Measurements from ENCODE around the gene TNN.

Gene TNN

DNA sequence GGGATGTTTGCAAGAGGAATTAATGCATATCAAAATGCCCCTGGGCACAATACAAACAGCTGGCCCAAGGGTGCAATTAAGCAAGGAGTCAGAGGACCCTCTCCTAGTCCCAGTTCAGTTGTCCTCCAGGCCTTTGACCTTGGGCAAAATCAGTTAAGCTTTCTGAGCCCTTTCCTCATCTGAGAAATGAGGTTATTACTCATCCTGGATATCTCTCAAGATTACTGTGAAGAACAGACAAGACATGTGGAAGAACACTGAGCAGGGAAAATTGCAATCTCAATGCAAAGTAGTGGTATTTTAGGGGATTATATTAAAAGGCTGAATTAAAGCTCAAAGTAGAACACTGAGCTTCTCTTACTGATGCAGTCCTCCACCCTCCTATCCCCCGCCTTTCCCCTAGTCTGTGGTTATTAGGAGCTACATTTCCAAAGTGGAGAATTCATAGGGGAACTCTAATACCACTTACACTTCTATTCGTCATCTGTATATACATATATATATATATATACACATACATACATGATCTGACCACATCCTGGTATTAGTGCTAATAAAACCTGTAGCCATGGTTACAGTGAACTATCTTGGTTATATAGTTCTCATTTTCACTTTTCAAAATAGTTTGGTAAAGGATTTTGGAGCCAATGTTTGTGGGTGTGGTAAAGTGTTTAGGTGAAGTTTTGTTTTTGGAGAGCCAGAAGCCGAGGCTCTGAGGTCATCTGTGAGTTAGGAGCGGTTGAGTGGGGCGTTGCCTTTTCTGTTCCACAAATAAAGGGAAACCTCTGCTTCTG is 106.9 kb downstream of the TNN start:
- no peak for DNase-seq (ENCODE audit: low read depth, low spot score)

DNA sequence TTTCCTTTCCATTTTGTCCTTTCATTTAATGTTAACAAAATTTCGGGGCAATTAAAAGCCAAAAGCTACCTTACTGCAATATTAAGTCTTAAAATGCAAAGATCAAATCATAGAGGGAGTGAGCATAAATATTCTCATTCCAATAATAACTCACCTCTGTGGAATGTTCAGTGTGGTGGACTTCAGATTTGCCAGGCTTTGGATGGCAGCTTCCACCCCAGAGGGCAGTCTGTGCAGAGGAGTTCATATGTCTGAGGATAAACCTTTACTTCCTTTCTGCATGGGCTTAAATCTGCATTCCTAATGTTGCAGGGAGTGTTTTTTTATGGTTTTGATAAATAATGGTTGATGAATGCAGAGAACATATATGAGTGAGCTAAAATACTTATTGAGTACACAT is 108.6 kb downstream of the TNN start:
- DNase-seq (ENCODE audit: low read depth, low spot score): no peak

DNA sequence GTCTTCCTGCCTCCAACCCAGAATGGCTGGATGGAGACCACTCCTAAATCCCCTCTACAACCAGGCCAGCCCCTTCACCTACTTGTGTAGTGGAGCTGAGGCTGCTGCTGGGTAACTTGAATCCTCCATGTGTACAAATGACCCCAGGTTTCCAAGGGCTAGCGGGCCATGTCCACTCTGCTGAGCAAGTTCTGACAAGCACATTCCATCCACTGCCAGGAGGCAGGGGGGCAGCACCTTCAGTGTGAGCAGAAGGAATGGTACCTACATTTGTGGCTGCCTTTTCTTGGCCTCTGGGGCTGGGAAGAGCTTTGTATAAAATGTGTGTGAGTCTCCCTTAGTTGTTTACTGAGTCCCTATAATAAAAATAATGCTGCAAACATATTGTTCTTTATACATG is 110.4 kb downstream of the TNN start:
- DNase-seq (ENCODE audit: low read depth, low spot score): no peak

DNA sequence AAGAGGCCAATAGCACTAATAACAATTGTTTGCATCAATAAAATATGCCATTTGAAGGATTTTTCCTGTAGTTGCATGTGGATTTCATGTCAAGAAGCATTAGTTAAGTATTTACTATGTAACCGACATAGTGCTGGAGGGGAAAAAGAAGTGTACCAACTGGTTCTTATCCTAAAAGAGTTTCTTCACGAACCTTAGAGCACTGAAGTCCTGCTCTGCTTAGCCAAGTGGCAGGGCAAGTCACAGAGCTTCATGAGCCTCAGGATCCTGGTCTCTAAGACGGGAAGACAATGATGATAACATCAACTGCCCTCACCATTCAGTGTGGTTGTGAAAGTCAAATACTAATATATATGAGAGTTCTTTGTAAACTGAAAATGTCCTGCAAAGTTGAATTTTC is 110.8 kb downstream of the TNN start:
- no peak for DNase-seq (ENCODE audit: low read depth, low spot score)

DNA sequence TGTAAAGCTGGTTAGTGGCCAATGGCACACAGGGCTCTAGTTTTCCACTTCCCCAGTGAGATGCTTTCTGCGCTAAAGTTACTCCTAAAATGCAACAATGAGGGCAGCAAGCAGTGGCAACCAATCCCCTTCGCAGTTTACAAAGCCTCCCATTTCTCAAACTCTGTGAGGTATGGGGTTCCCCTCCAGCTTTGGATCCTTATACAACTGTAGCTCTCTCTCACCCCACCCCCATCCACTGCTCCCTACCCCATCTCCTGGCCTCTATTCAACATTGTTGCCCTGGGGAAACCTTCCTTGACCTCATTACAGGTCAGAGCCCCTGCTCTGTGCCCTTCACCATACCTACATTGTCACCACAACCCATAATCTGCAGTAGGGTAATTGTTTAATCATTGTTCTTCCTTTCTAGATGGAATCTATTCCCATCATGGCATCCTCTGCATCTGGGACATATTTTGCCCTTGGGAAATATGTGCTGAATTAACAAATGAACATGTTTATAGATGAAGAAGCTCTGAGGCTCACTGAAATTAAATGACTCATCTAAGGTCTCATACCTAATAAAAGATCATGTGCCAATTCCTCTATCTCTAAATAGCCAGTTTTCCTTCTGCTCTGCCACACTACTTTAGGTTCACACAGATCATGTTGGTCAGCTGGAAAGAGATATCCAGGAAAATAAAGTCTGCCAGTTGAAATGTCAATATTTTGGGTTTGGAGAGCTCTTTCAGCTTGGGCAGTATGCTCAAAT is 112.4 kb downstream of the TNN start:
- no peak for DNase-seq (ENCODE audit: low read depth, low spot score)

DNA sequence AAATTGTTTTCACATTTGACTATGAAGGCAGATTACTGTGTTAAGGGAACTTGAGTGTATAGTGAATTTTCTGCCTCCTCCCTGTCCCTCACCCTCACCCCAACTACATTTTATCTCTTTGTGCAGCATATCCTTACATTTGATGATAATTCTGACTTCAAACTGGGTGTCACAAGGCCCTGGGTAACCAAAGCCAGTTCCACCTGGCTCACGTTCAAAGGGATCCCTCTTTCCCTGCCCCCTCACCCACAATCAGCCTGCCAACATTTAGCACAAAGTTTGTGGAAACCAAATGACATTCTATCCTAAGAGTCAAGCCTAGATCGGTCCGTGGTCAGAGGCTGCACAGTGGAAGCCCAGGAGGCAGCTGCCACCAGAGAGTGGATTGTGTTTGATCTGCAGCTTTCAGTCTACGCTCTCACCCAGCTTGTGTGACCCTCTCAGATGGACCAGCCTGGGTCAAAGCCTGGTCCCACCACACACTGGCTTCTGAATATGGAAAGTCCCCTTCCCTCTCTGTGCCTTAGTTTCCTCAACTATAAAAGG is 114.6 kb downstream of the TNN start:
- no peak for DNase-seq (ENCODE audit: low read depth, low spot score)

DNA sequence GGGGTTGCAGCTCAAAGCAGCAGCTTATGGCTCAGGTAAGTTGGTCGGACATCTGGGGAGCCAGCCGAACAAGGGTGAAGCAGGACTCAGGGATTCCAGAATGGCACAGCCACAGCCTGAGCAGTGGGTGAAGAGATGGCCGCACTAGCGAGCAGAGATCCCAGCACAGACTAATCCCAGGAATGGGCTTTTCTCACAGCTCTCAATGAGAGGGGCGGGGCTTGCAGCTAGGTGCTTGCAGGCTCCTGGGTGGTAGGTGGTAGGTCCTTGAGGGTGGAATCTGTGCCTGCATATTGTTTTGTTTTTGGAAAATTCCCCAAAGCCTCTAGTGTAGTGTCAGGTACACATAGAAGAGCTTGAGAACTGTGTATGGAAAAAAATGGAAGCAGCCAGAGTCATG is 116.0 kb downstream of the TNN start:
- DNase-seq (ENCODE audit: low read depth, low spot score): no peak

DNA sequence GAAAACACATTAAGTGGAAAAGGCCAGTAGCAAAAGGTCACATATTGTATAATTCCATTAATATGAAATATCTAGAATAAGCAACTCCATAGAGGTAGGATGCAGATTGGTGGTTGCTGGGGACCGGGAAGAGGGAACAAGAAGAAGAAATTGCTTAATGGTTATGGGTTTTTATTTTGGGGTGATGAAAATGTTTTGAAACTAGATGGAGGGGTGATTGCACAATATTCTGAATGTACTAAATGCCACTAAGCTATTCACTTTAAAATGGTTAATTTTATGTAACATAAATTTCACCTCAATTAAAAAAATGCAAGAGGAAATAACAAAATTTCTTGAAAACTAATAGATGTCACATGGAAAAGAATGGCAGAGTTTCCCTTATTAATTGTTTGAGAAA is 118.3 kb downstream of the TNN start:
- DNase-seq (ENCODE audit: low read depth, low spot score): no peak

DNA sequence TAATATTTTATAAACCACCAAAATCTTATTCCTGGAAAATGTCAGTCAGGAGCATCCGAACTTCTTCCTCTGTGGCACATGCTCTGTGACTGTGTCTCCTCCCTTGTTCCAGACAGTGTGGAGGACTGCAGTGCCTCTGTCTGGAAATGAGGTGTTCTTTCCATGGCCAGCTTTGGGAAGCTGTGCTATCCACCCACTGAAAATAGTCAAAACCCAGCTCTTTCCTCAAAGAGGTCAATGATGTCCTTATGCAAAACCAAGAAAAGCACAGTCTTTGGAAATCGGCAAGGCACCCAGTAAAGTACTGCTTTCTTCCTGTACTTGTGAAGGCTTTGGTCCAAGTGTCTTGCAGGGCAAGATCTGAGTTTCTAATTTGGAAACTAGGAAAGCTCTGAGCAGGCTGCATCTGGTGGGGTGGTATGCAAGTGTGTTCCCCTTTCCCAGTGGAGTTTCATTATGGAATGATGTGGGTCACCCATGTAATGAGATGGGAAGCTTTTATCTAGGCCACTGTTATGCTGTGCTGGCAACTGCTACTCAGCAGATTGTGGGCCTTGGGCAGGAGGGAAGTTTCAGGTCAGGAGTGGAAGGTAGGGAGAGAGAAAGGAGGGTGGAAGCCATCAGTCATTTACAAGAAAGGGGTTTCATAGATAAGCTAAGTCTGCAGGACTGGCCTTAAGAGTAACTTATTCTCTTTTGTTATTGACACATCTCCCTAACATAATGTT is 119.0 kb downstream of the TNN start:
- no peak for DNase-seq (ENCODE audit: low read depth, low spot score)

DNA sequence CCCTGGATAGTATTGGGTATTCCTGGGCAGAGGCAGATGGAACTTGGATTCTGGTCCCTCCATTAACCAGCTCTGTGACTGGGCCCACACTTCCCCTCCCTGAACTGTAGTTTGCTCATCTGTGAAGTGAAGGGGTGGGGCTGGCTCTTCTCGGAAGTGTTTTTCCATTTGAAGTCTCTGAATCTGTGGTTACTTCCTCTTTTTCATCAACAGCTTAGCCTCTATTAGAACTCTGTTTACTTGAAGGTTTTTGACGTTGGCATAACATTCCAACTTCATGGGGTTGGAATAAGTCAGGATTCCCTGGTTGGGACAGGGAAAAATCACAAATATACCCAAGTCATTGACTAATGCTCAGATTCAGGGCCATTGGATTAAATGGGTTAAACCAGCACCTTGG is 121.3 kb downstream of the TNN start:
- DNase-seq (ENCODE audit: low read depth, low spot score): no peak

DNA sequence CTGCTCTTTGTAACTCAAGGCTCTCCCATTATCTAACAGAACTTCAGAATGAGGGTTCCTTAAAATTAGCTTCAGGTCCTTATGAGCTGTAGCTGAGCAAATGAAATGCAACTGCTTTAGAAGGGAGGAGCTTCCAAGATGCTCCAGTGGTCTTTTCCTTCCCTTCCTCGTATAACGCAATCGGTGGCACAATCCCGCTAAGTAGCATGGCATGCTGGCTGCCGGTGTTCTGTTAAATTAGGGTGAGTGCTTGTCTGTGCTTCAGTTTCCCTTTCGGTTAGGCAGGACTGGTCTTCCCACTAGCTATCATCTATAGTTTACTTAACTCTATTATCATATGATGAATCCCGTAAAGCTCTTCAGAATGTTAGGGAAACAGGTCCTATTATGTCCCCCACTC is 124.0 kb downstream of the TNN start:
- no peak for DNase-seq (ENCODE audit: low read depth, low spot score)

DNA sequence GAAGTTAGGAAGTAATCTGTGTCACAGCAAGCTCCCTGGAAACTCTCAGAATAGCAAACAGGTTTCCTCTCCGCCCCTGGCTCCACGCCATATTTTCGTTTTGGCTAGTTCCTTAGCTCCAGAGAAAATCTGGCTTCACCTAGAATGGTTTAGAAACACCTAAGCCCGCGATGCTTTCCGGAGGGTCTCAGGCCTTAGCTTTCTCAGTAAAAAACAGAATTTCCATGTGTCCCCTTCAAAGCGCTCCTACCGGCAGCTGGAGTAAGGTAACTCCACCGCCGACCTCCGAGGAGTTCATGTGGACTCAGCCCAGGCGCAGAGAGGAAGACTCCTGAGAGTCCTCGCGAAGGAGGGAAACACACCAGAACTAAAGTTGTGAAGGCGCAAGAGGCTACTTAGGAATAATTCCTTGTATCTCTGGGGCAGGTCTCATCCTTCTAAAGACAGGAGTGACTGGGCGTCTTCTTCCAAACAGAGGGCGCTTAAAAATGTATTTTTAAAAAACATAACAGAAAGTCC is 124.5 kb downstream of the TNN start:
- DNase-seq (ENCODE audit: low read depth, low spot score): no peak

DNA sequence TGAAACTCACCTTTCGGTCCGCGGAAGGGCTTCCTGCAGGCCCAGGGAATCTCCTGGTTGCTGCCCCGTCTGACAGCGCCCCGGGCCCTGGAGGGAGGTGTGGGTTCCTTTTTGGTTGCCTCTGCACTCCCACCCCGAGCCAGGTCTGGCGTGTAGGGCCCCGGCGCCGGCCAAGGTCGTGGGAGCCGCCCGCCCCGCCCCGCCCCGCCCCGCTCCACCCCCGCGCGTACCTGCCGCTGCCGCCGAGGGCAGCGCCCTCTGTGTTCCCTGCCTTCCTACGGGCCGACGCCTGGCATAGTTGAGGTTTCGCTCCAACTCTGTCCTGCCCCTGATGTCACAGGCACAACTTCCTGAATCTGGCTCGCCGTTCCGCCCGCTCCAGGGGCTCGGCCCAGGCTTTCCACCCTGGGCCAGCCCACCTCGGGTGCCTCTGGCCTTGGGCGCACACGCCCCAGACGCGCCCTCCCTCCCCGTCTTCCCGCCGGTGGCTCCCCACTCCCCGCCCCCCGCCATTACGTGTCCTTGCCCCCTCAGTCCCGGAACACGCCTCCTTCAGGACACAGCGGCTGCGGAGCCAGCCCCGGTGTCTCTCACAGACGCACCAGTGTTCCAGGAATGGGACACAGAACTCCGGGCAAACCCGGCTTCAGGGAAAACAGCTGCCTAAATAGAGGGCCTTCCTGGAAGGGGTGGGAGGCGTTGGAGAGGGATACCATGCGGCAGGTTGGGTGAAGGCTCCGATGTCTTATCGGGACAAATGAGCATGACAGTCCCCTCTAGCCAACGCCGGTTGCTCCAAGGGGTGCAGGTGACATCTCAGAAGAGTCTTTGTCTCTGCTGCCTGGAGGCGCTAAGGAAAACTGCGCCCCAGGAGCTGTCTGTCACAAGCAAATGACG is 125.2 kb downstream of the TNN start, which contains the start of gene KIAA0040:
Gene KIAA0040, minus strand, starts transcription at position 147 of the 897 bp plus-strand sequence. CDS start 31,763 bp downstream, outside the sequence.
- DNase-seq (ENCODE audit: low read depth, low spot score): no peak

DNA sequence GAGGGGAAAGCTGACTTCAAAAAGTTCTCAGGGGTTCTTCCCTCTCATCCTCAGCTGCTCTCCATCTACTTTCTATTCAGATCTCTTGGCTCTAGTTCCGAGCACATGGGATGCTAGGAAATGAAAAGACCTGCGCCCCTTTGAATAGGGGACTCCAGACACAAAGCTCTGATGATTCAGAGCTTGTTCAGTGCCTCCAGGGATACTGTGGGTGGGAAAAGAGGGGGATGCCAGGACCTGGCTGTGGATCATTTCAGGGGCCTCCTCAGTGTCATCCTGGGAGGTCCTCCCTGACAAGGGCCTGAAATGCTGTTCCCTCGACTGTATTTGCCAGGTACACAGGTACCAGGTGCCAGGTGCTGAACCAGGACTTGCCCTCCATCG is 125.9 kb downstream of the TNN start:
- DNase-seq (ENCODE audit: low read depth, low spot score): no peak

DNA sequence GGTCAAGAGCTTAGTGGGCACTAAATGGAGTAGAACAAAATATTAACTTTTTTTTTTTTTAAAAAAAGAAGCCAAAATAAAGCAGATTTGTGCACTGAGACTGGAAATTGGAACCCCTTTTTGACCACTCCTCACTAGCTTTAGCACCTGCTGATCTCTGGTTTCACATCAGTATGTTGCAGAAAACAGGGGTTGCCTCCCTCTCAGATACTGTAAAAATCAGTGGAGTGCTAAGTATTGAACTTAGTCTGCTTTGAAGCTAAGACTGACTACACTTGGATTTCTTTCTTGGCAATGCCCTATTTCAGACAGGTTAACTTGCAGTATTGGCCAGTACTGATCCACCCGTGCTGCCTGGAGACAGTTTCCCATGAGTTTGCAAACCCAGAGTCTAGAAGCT is 127.6 kb downstream of the TNN start:
- DNase-seq (ENCODE audit: low read depth, low spot score): no peak

DNA sequence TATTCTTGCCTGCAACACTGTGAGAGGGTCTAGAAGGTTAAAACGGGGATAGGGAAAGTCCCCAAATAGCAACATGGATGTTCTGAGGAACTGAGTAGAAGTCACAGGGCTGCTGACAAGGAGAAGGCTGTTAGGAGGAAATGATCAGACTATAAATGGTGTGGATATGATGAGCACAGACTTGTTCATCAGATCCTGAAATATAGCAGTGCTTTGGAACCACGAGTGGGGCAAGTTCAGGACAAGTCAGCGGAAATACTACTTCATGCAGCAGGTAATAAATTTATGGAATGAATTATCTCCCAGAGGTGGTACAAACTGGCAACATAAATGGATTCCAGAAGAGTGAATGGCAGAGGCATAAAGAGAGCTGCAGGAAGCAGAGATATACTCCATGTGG is 128.2 kb downstream of the TNN start:
- no peak for DNase-seq (ENCODE audit: low read depth, low spot score)

DNA sequence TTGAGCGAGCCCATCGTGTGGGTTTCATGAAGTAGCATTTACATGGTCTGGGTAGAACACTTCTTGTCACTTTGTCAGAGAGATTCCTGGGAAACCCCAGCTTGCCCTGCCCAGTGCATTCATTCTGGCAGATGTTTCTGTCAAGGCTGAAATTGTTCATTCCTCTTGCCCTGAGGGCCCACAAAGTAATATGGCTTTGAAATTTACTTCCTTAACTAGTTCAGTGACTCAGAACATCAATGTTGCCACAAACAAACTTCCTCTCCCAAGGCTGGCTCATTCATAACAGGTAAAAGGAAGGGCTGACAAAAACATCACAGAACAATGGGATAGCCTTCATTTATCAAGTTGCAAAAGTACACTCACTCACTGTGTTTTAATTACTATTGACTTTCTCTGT is 129.9 kb downstream of the TNN start:
- DNase-seq (ENCODE audit: low read depth, low spot score): no peak
